H1 (cell line): ENCODE measurements around the gene KRT10. TPM values are rescaled to one million over a fixed set of nuclear protein-coding genes. Genes with fewer than 3 reads are reported as not detected.

ENCODE experiments used
- CTCF ChIA-PET: fragments of 300-600 bp; sonication (Branson Sonifier 250); formaldehyde crosslinking; loops from one replicate; lab custom pipeline; 2021; ENCODE audit not compliant: partially characterized antibody; lab: Charles Lee
- POLR2A ChIA-PET: fragments of 300-600 bp; sonication (Branson Sonifier 250); formaldehyde crosslinking; loops from one replicate; lab custom pipeline; 2021; ENCODE audit warnings: inconsistent platforms; ENCODE audit not compliant: partially characterized antibody; lab: Charles Lee
- DNase-seq, 2 experiments: peaks; one replicate each; pipeline versions ENCODE4 v3.0.0 to v3.0.0-alpha.2; 2010 to 2022; ENCODE audit warnings: low spot score in 2 of 2, low read depth in 1 of 2, mixed read lengths in 1 of 2
- FAIRE-seq: peaks from 2 replicates; lab custom pipeline; 2011; peaks lifted over from hg19 to GRCh38; lab: Jason Lieb, UNC
- H2AFZ ChIP-seq: 2 replicates; pipeline ENCODE4 v1.8.1; 2012; ENCODE audit warnings: low read length, inconsistent platforms
- H2AK5ac ChIP-seq: 2 replicates; pipeline ENCODE4 v1.6.1; 2013; ENCODE audit warnings: low read depth, low read length
- H2BK120ac ChIP-seq: replicated peaks from 2 replicates; pipeline ENCODE3; 2013; ENCODE audit warnings: low read depth, low read length, inconsistent platforms
- H2BK12ac ChIP-seq: 2 replicates; pipeline ENCODE4 v1.6.1; 2013; ENCODE audit warnings: low read depth, low read length
- H2BK15ac ChIP-seq: 2 replicates; pipeline ENCODE4 v1.6.1; 2013; ENCODE audit warnings: low read length
- H2BK20ac ChIP-seq: 2 replicates; pipeline ENCODE4 v1.6.1; 2013; ENCODE audit warnings: low read length
- H2BK5ac ChIP-seq: 2 replicates; pipeline ENCODE4 v1.6.1; 2013; ENCODE audit warnings: low read depth, low read length
- H3K14ac ChIP-seq: 2 replicates; pipeline ENCODE4 v1.6.1; 2013; ENCODE audit warnings: inconsistent platforms; ENCODE audit not compliant: insufficient read length
- H3K18ac ChIP-seq: 2 replicates; pipeline ENCODE4 v1.6.1; 2013; ENCODE audit warnings: low read length; ENCODE audit errors: extremely low read depth
- H3K23ac ChIP-seq: 2 replicates; pipeline ENCODE4 v1.6.1; 2013; ENCODE audit warnings: inconsistent platforms; ENCODE audit not compliant: insufficient read length
- H3K23me2 ChIP-seq: 2 replicates; pipeline ENCODE4 v1.6.1; 2013; ENCODE audit warnings: low read depth, low read length
- H3K27ac ChIP-seq: 2 replicates; pipeline ENCODE4 v1.6.1; 2011; ENCODE audit warnings: low read depth, low read length, inconsistent platforms
- H3K27me3 ChIP-seq, 4 experiments: replicated peaks in 1 of 4; 1 replicate in 1 of 4; 2 replicates in 3 of 4; pipeline versions ENCODE4 v1.6.1 to v1.8.1; 2011 to 2013; ENCODE audit warnings: low read length in 3 of 4, mild to moderate bottlenecking in 3 of 4, inconsistent platforms in 2 of 4, mixed read lengths in 2 of 4, moderate library complexity in 1 of 4; ENCODE audit not compliant: control insufficient read depth in 3 of 4, insufficient read depth in 3 of 4; ENCODE audit errors: extremely low read depth in 1 of 4
- H3K36me3 ChIP-seq, 4 experiments: 2 replicates each; pipeline versions ENCODE4 v1.6.1 to v1.8.1; 2011 to 2013; ENCODE audit warnings: mild to moderate bottlenecking in 4 of 4, low read length in 3 of 4, moderate library complexity in 2 of 4, control low read depth in 1 of 4, inconsistent platforms in 1 of 4; ENCODE audit not compliant: insufficient read depth in 4 of 4, control insufficient read depth in 2 of 4
- H3K4ac ChIP-seq: replicated peaks from 2 replicates; pipeline ENCODE3; 2013; ENCODE audit warnings: low read length, low read depth, mixed read lengths, inconsistent platforms; ENCODE audit not compliant: insufficient read length
- H3K4me1 ChIP-seq, 4 experiments: replicated peaks in 1 of 4; 1 replicate in 1 of 4; 2 replicates in 3 of 4; pipeline versions ENCODE4 v1.6.1 to v1.8.1; 2011 to 2013; ENCODE audit warnings: low read length in 3 of 4, inconsistent platforms in 2 of 4, mixed read lengths in 1 of 4; ENCODE audit not compliant: insufficient read depth in 4 of 4, control insufficient read depth in 3 of 4
- H3K4me2 ChIP-seq, 2 experiments: 2 replicates each; pipeline versions ENCODE4 v1.6.1 to v1.8.1; 2011 to 2013; ENCODE audit warnings: low read depth in 2 of 2, low read length in 2 of 2, control low read depth in 1 of 2, inconsistent platforms in 1 of 2, mild to moderate bottlenecking in 1 of 2; ENCODE audit not compliant: insufficient read depth in 1 of 2
- H3K4me3 ChIP-seq, 4 experiments: fragments of 200-600, 300-600 bp in 1 of 4; sonication (generic), shearing (Covaris generic), sonication (Bioruptor Twin) in 1 of 4; 2 replicates each; pipeline versions ENCODE4 v1.5.1 to v1.8.1; 2011 to 2016; ENCODE audit warnings: low read length in 4 of 4, low read depth in 3 of 4, control low read depth in 2 of 4, inconsistent platforms in 2 of 4, mild to moderate bottlenecking in 2 of 4, mixed read lengths in 1 of 4, moderate library complexity in 1 of 4; ENCODE audit not compliant: insufficient read depth in 2 of 4; ENCODE audit errors: extremely low read depth in 1 of 4
- H3K56ac ChIP-seq: replicated peaks from 2 replicates; pipeline ENCODE3; 2013; ENCODE audit warnings: low read depth, mild to moderate bottlenecking, mixed read lengths, low read length, inconsistent platforms; ENCODE audit not compliant: insufficient read length
- H3K79me1 ChIP-seq: 2 replicates; pipeline ENCODE4 v1.6.1; 2013; ENCODE audit warnings: low read depth, low read length, control low read depth
- H3K79me2 ChIP-seq, 2 experiments: 2 replicates each; pipeline versions ENCODE4 v1.6.1 to v1.8.1; 2012 to 2013; ENCODE audit warnings: low read length in 2 of 2, mild to moderate bottlenecking in 2 of 2, inconsistent platforms in 1 of 2; ENCODE audit not compliant: insufficient read depth in 2 of 2, control insufficient read depth in 1 of 2
- H3K9ac ChIP-seq, 4 experiments: replicated peaks in 1 of 4; 1 replicate in 1 of 4; 2 replicates in 3 of 4; pipeline versions ENCODE4 v1.6.1 to v1.8.1; 2011 to 2013; ENCODE audit warnings: low read depth in 3 of 4, low read length in 3 of 4, control low read depth in 2 of 4, mild to moderate bottlenecking in 2 of 4, moderate library complexity in 2 of 4, inconsistent platforms in 1 of 4; ENCODE audit errors: extremely low read depth in 1 of 4
- H3K9me3 ChIP-seq, 2 experiments: 2 replicates each; pipeline versions ENCODE4 v1.6.1 to v1.8.1; 2012 to 2013; ENCODE audit warnings: mild to moderate bottlenecking in 2 of 2, moderate library complexity in 2 of 2, control low read depth in 1 of 2, inconsistent platforms in 1 of 2, low read depth in 1 of 2, low read length in 1 of 2, mixed read lengths in 1 of 2; ENCODE audit not compliant: insufficient read depth in 2 of 2
- H4K20me1 ChIP-seq, 2 experiments: replicated peaks in 1 of 2; 2 replicates each; pipeline versions ENCODE3 to v1.8.1; 2011 to 2013; ENCODE audit warnings: inconsistent platforms in 2 of 2, low read length in 2 of 2, mild to moderate bottlenecking in 1 of 2; ENCODE audit not compliant: insufficient read depth in 2 of 2, control insufficient read depth in 1 of 2
- H4K5ac ChIP-seq: 2 replicates; pipeline ENCODE4 v1.6.1; 2013; ENCODE audit warnings: low read length, low read depth, mixed read lengths, inconsistent platforms; ENCODE audit not compliant: insufficient read length
- H4K8ac ChIP-seq: 2 replicates; pipeline ENCODE4 v1.8.0; 2013; ENCODE audit warnings: mild to moderate bottlenecking, moderate library complexity, low read length, inconsistent platforms; ENCODE audit not compliant: insufficient read depth; ENCODE audit errors: extremely low read depth
- H4K91ac ChIP-seq: replicated peaks from 2 replicates; pipeline ENCODE3; 2013; ENCODE audit warnings: low read length, mixed read lengths, inconsistent platforms; ENCODE audit not compliant: insufficient read length
- BCL11A ChIP-seq, 2 experiments: IDR thresholded peaks; one replicate each; pipeline ENCODE4 v1.6.1; 2011; ENCODE audit warnings: low read depth in 2 of 2, low read length in 2 of 2, mild to moderate bottlenecking in 2 of 2
- CTBP2 ChIP-seq: IDR thresholded peaks from 2 replicates; pipeline ENCODE4 v1.7.0; 2011; ENCODE audit warnings: borderline replicate concordance, mild to moderate bottlenecking, moderate library complexity, mixed read lengths, low read length; ENCODE audit not compliant: insufficient read depth, insufficient read length
- GABPA ChIP-seq: IDR thresholded peaks from 2 replicates; pipeline ENCODE4 v1.6.1; 2011; ENCODE audit warnings: mild to moderate bottlenecking, low read length, moderate library complexity, borderline replicate concordance; ENCODE audit not compliant: insufficient read depth
- KDM1A ChIP-seq: fragments of 200-600, 300-600 bp; sonication (generic); IDR thresholded peaks from 2 replicates; pipeline ENCODE4 v1.7.1; 2016; ENCODE audit warnings: mild to moderate bottlenecking, low read length, borderline replicate concordance
- POLR2A ChIP-seq, 2 experiments: IDR thresholded peaks; 1 replicate in 1 of 2; 2 replicates in 1 of 2; pipeline ENCODE4 v1.6.1; 2011; ENCODE audit warnings: low read depth in 2 of 2, low read length in 2 of 2, mild to moderate bottlenecking in 2 of 2; ENCODE audit errors: control extremely low read depth in 1 of 2
- POU5F1 ChIP-seq: IDR thresholded peaks from 2 replicates; pipeline ENCODE4 v1.6.1; 2011; ENCODE audit warnings: low read depth, mild to moderate bottlenecking, low read length, moderate library complexity
- SAP30 ChIP-seq: fragments of 300-600 bp; sonication (generic); IDR thresholded peaks from 2 replicates; pipeline ENCODE4 v1.7.1; 2012; ENCODE audit warnings: low read length, moderate library complexity, mild to moderate bottlenecking, inconsistent platforms; ENCODE audit not compliant: insufficient read depth, insufficient replicate concordance
- SIN3A ChIP-seq, 2 experiments: IDR thresholded peaks in 1 of 2; conservative IDR thresholded peaks in 1 of 2; 2 replicates each; pipeline ENCODE4 v1.6.1; 2011 to 2012; ENCODE audit warnings: low read length in 2 of 2, improper control_type of control experiment in 1 of 2, low read depth in 1 of 2, mild to moderate bottlenecking in 1 of 2
- SIX5 ChIP-seq: IDR thresholded peaks from 2 replicates; pipeline ENCODE4 v1.6.1; 2011; ENCODE audit warnings: mild to moderate bottlenecking, low read depth, low read length
- SP1 ChIP-seq: IDR thresholded peaks from 2 replicates; pipeline ENCODE4 v1.6.1; 2011; ENCODE audit warnings: low read depth, low read length
- SP4 ChIP-seq: IDR thresholded peaks from 2 replicates; pipeline ENCODE4 v1.6.1; 2012; ENCODE audit warnings: low read length, inconsistent platforms
- TAF1 ChIP-seq: IDR thresholded peaks from 2 replicates; pipeline ENCODE4 v1.6.1; 2011; ENCODE audit warnings: mild to moderate bottlenecking, low read depth, low read length
- TEAD4 ChIP-seq: IDR thresholded peaks from 2 replicates; pipeline ENCODE4 v1.6.1; 2012; ENCODE audit warnings: low read depth, low read length, inconsistent platforms, mixed read lengths
- WGBS, 2 experiments: shearing (Covaris generic) in 1 of 2; methylation state at CpG; one replicate each; pipeline versions ENCODE4 v1.1.6 to v1.1.7; 2013 to 2015; ENCODE audit warnings: low lambda C conversion rate in 2 of 2, mixed read lengths in 2 of 2, inconsistent platforms in 1 of 2, low coverage in 1 of 2, missing lambda C conversion rate in 1 of 2; ENCODE audit not compliant: insufficient replicate concordance in 2 of 2, insufficient coverage in 1 of 2, insufficient read length in 1 of 2; ENCODE audit errors: extremely low coverage in 1 of 2, missing lambda C conversion rate in 1 of 2; 5-methylcytosine and 5-hydroxymethylcytosine counted together
- polyA plus RNA-seq, 7 experiments: library from polyadenylated mRNA; depleted of rRNA in 3 of 7; stranded (reverse) in 5 of 7; unstranded in 2 of 7; fragments of >200 nt in 5 of 7; fragments of 200-250 nt in 2 of 7; gene quantifications; 1 replicate in 5 of 7; 2 replicates in 1 of 7; 4 replicates in 1 of 7; pipeline versions ENCODE4 v1.2.1 to v1.2.3, GENCODE V29; 2011 to 2013; ENCODE audit warnings: missing spikeins in 2 of 7, mixed read lengths in 2 of 7
- total RNA-seq: library from RNA; stranded (reverse); fragmentation: NEBNext Ultra II Directional; extraction: Animal tissue kit (Norgen Biotek cat#: 25700); gene quantifications from 2 replicates; pipeline ENCODE4 v1.2.1, GENCODE V29; 2021

KRT10 gene
- total and polyA plus RNA-seq, 2 of the 8 experiments (the other 6 are each of a cell fraction or from before 2014, with no cell fraction given) = 3.5 to 39.4 TPM

- no peaks in the 10 kb centered on the region for H3K79me2 ChIP-seq
- no peak overlapping the region for H3K4me3 ChIP-seq
- no peak overlapping the region for H3K9ac ChIP-seq
- H3K14ac ChIP-seq = no peak overlapping the region
- FAIRE-seq (no peak), DNase-seq (no peak)
- no peaks in the 10 kb centered on the region for H3K79me1 ChIP-seq
- H3K56ac ChIP-seq = no peak overlapping the region
- no peak overlapping the region for H3K23ac ChIP-seq
- H3K18ac ChIP-seq = no peak overlapping the region
- no peak overlapping the region for H4K8ac ChIP-seq
- H3K36me3 ChIP-seq = no peaks in the 10 kb centered on the region
- peaks cover 0 to 4% (median 0%) of the 10 kb centered on the region in 4 experiments; a peak in 1 of 7 replicates for H3K27me3 ChIP-seq
- no peaks in the 10 kb centered on the region; the same call in 1 of the 2 replicates for H3K23me2 ChIP-seq
- POLR2A ChIA-PET = no interaction called here
- no peaks in the 10 kb centered on the region; a peak in 1 of 7 replicates for H3K4me1 ChIP-seq
- CTCF ChIA-PET = interaction anchor here (0.6 to 2.8 kb wide), 6 partner anchors 9 to 798 kb away, joined by 3 to 11 read pairs (median 4); no protein-coding TSS in a partner anchor
- no peak overlapping the region for H4K91ac ChIP-seq
- H3K4me2 ChIP-seq = no peak overlapping the region
- no peak overlapping the region for H2BK5ac ChIP-seq
- H2BK12ac ChIP-seq = no peak overlapping the region
- H2BK15ac ChIP-seq = no peak overlapping the region
- H2AFZ ChIP-seq = no peak overlapping the region
- H3K27ac ChIP-seq = no peak overlapping the region
- H2AK5ac ChIP-seq = no peak overlapping the region
- H3K9me3 ChIP-seq = no peaks in the 10 kb centered on the region
- H2BK120ac ChIP-seq = no peak overlapping the region
- WGBS, 2 experiments = 89% methylated on average over 14 of the region's 14 CpGs; no CpG with 5 or more reads in 1 of the 2 experiments
- no peak overlapping the region for H2BK20ac ChIP-seq
- no peak overlapping the region for H4K5ac ChIP-seq
- no peak overlapping the region for H3K4ac ChIP-seq
- H4K20me1 ChIP-seq = no peaks in the 10 kb centered on the region
- TF ChIP-seq SIN3A (conservative IDR thresholded peaks at IDR 0.05 in 1 of 2, IDR thresholded peaks at IDR 0.05 in 1 of 2; ENCODE audit: low read depth in 1 of 2, low read length in 2 of 2) (no peak), KDM1A (no peak), SAP30 (no peak), POLR2A (IDR thresholded peaks at IDR 0.05; ENCODE audit: control extremely low read depth in 1 of 2, low read depth in 2 of 2, low read length in 2 of 2) (no peak), POU5F1 (no peak), CTBP2 (no peak), SP1 (no peak), SP4 (no peak), BCL11A (IDR thresholded peaks at IDR 0.05; ENCODE audit: low read depth in 2 of 2, low read length in 2 of 2) (no peak), GABPA (no peak), TEAD4 (no peak), TAF1 (no peak), SIX5 (no peak)
These were observed 42.4 kb upstream of the KRT10 start for GRCh38 chr17:40864661-40865390.
